ENCODE results near the gene CYSRT1. TPM values are rescaled to one million over a fixed set of nuclear protein-coding genes. Genes with fewer than 3 reads are reported as not detected.

The CYSRT1 gene
- total RNA-seq, 1 experiment from 2014 or later = 1.0 TPM

GRCh38 chr9:137191245-137191644 is 33.7 kb upstream of the CYSRT1 start:
- Mint-ChIP-seq H3K4me3 (peak overlapping the region in 1 of 2 experiments; percentile 72; a peak in 2 of 5 replicates), H3K27ac (no peak overlapping the region), H3K36me3 (ENCODE audit: insufficient read depth in 1 of 3, low read depth in 3 of 3) (peaks cover 7 to 29% (median 20%) of the 10 kb centered on the region in 3 experiments; a peak in 6 of 7 replicates), H3K4me1 (peaks cover 22 to 30% of the 10 kb centered on the region in 2 experiments), H3K9me3 (no peaks in the 10 kb centered on the region), H3K27me3 (ENCODE audit: low read depth) (no peaks in the 10 kb centered on the region)
- H2BK12ac ChIP-seq (ENCODE audit: insufficient read length, low read depth, low read length) = no peak overlapping the region
- no peak for TF ChIP-seq CTCF (conservative IDR thresholded peaks at IDR 0.05)
- H2BK120ac ChIP-seq (ENCODE audit: low read depth, low read length, poor library complexity, severe bottlenecking) = no peak overlapping the region
- peaks cover 5% of the 10 kb centered on the region; the same call in 1 of the 2 replicates for H3K4me1 ChIP-seq (ENCODE audit: insufficient read depth, low read length)
- H4K20me1 ChIP-seq (ENCODE audit: control insufficient read depth, insufficient read depth, insufficient read length) = no peaks in the 10 kb centered on the region
- DNase-seq = no peak
- WGBS (ENCODE audit: extremely low coverage, insufficient read length, low lambda C conversion rate) = no CpG with 5 or more reads among the region's 3 CpGs
- H4K91ac ChIP-seq (ENCODE audit: insufficient read length, low read depth, low read length) = no peak overlapping the region
- no peak overlapping the region for H3K14ac ChIP-seq (ENCODE audit: insufficient read depth, low read length)
- H2BK5ac ChIP-seq (ENCODE audit: insufficient read length, low read length) = no peak overlapping the region
- no peaks in the 10 kb centered on the region for H3K9me3 ChIP-seq (ENCODE audit: control insufficient read depth, low read depth, low read length)
- no peak overlapping the region for H2BK15ac ChIP-seq (ENCODE audit: low read depth, low read length)
- no peak overlapping the region for H2BK20ac ChIP-seq (ENCODE audit: low read depth, low read length, poor library complexity, severe bottlenecking)
- H3K79me1 ChIP-seq (ENCODE audit: insufficient read depth, low read depth, low read length, poor library complexity, severe bottlenecking) = peaks cover 6% of the 10 kb centered on the region
- no peaks in the 10 kb centered on the region for H3K27me3 ChIP-seq (ENCODE audit: insufficient read depth, low read length)
- no peak overlapping the region for H4K5ac ChIP-seq (ENCODE audit: insufficient read length, low read depth, low read length)
- H4K8ac ChIP-seq (replicated peaks; ENCODE audit: insufficient read length, low read depth, low read length) = no peak overlapping the region
- no peak overlapping the region for H2AFZ ChIP-seq (ENCODE audit: low read length)
- H3K56ac ChIP-seq (ENCODE audit: insufficient read length, low read depth, low read length) = no peak overlapping the region
- no peak overlapping the region for H3K23ac ChIP-seq (ENCODE audit: insufficient read length, low read depth, low read length)
- H3K18ac ChIP-seq (ENCODE audit: insufficient read length, low read depth, low read length) = no peak overlapping the region
- peaks cover 10% of the 10 kb centered on the region; the same call in 1 of the 2 replicates for H3K79me2 ChIP-seq (ENCODE audit: insufficient read depth, low read length)
- H3K4ac ChIP-seq (ENCODE audit: low read depth, low read length) = no peak overlapping the region
- no peak overlapping the region for H3K27ac ChIP-seq (ENCODE audit: insufficient read length, low read depth, low read length)
- no peak overlapping the region for H3K9ac ChIP-seq (ENCODE audit: extremely low read depth, insufficient read length, low read length)
- H3K4me2 ChIP-seq (ENCODE audit: insufficient read depth, insufficient read length, low read length) = no peak overlapping the region
- peaks cover 13% of the 10 kb centered on the region for H3K23me2 ChIP-seq (ENCODE audit: insufficient read length, low read depth, low read length, poor library complexity, severe bottlenecking)
- H3T11ph ChIP-seq (ENCODE audit: low read length) = no peak overlapping the region
- H2AK5ac ChIP-seq (ENCODE audit: insufficient read length, low read length) = no peak overlapping the region

Data from H9 (cell line).